GM12878 (cell line): ENCODE measurements around the gene IRX5.

Source experiments
- BCL11A ChIP-seq: IDR thresholded peaks from 2 replicates; pipeline ENCODE4 v1.6.1; 2011; ENCODE audit warnings: low read depth, low read length
- BHLHE40 ChIP-seq, 2 experiments: fragments of 450-650 bp in 1 of 2; IDR thresholded peaks; 2 replicates each; pipeline ENCODE4 v1.6.1; 2011 to 2017; ENCODE audit warnings: low read depth in 2 of 2, borderline replicate concordance in 1 of 2, improper control_type of control experiment in 1 of 2, low read length in 1 of 2, mild to moderate bottlenecking in 1 of 2
- CEBPB ChIP-seq, 2 experiments: fragments of 150-350 bp in 1 of 2; IDR thresholded peaks; 2 replicates each; pipeline ENCODE4 v1.6.1; 2012 to 2014; ENCODE audit warnings: low read depth in 2 of 2, low read length in 2 of 2, borderline replicate concordance in 1 of 2, inconsistent platforms in 1 of 2
- CHD2 ChIP-seq: IDR thresholded peaks from 2 replicates; pipeline ENCODE4 v1.6.1; 2011; ENCODE audit warnings: low read depth, low read length, improper control_type of control experiment, borderline replicate concordance
- EED ChIP-seq: sonication (generic); IDR thresholded peaks from 2 replicates; pipeline ENCODE4 v1.6.1; 2016; ENCODE audit warnings: antibody characterized with exemption, low read depth
- EP300 ChIP-seq, 2 experiments: fragments of 150-350 bp in 1 of 2; IDR thresholded peaks; 2 replicates each; pipeline ENCODE4 v1.6.1; 2011 to 2012; ENCODE audit warnings: low read depth in 2 of 2, low read length in 2 of 2, borderline replicate concordance in 1 of 2, improper control_type of control experiment in 1 of 2, inconsistent platforms in 1 of 2; ENCODE audit not compliant: control insufficient read depth in 1 of 2
- JUND ChIP-seq: IDR thresholded peaks from 2 replicates; pipeline ENCODE4 v1.6.1; 2012; ENCODE audit warnings: low read depth, mild to moderate bottlenecking, low read length, improper control_type of control experiment, moderate library complexity
- POLR2A ChIP-seq: IDR thresholded peaks from 2 replicates; pipeline ENCODE4 v1.6.1; 2011; ENCODE audit warnings: low read depth, mild to moderate bottlenecking, low read length
- POLR2AphosphoS5 ChIP-seq: IDR thresholded peaks from 2 replicates; pipeline ENCODE4 v1.6.1; 2011; ENCODE audit warnings: mild to moderate bottlenecking, low read length, inconsistent platforms
- SREBF2 ChIP-seq: IDR thresholded peaks from 2 replicates; pipeline ENCODE4 v1.6.1; 2012; ENCODE audit warnings: mild to moderate bottlenecking, low read length
- TAF1 ChIP-seq: IDR thresholded peaks from 2 replicates; pipeline ENCODE4 v1.6.1; 2011; ENCODE audit warnings: mild to moderate bottlenecking, low read depth, low read length, borderline replicate concordance
- TF ChIP-seq, protein P1 (sequence below), 3 experiments: IDR thresholded peaks in 2 of 3; conservative IDR thresholded peaks in 1 of 3; 2 replicates each; pipeline ENCODE4 v1.5.1; 2011; ENCODE audit warnings: low read depth in 3 of 3, low read length in 3 of 3, mild to moderate bottlenecking in 3 of 3, control low read depth in 2 of 3, moderate library complexity in 2 of 3, inconsistent platforms in 1 of 3, mixed read lengths in 1 of 3; ENCODE audit not compliant: control insufficient read depth in 2 of 3, insufficient read depth in 1 of 3; ENCODE audit errors: extremely low read depth in 1 of 3
- TF ChIP-seq, protein P2 (sequence below): IDR thresholded peaks from 2 replicates; pipeline ENCODE4 v1.6.1; 2012; ENCODE audit warnings: mild to moderate bottlenecking, low read depth, low read length
- TF ChIP-seq, protein P3 (sequence below): IDR thresholded peaks from 2 replicates; pipeline ENCODE4 v1.6.1; 2012; ENCODE audit warnings: low read depth, low read length, improper control_type of control experiment

- TF ChIP-seq, protein P1, sequence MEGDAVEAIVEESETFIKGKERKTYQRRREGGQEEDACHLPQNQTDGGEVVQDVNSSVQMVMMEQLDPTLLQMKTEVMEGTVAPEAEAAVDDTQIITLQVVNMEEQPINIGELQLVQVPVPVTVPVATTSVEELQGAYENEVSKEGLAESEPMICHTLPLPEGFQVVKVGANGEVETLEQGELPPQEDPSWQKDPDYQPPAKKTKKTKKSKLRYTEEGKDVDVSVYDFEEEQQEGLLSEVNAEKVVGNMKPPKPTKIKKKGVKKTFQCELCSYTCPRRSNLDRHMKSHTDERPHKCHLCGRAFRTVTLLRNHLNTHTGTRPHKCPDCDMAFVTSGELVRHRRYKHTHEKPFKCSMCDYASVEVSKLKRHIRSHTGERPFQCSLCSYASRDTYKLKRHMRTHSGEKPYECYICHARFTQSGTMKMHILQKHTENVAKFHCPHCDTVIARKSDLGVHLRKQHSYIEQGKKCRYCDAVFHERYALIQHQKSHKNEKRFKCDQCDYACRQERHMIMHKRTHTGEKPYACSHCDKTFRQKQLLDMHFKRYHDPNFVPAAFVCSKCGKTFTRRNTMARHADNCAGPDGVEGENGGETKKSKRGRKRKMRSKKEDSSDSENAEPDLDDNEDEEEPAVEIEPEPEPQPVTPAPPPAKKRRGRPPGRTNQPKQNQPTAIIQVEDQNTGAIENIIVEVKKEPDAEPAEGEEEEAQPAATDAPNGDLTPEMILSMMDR (IDR thresholded peaks at IDR 0.05 in 2 of 3, conservative IDR thresholded peaks at IDR 0.05 in 1 of 3; ENCODE audit: control insufficient read depth in 2 of 3, extremely low read depth in 1 of 3, insufficient read depth in 1 of 3, low read depth in 3 of 3, low read length in 3 of 3) = no peak
- TF ChIP-seq POLR2AphosphoS5 = no peak
- TF ChIP-seq CHD2 = no peak
- TF ChIP-seq CEBPB (IDR thresholded peaks at IDR 0.05; ENCODE audit: borderline replicate concordance in 1 of 2, low read depth in 2 of 2, low read length in 2 of 2) = no peak
- TF ChIP-seq BHLHE40 (IDR thresholded peaks at IDR 0.05; ENCODE audit: borderline replicate concordance in 1 of 2, low read depth in 2 of 2, low read length in 1 of 2) = no peak
- TF ChIP-seq POLR2A = no peak
- TF ChIP-seq, protein P2, sequence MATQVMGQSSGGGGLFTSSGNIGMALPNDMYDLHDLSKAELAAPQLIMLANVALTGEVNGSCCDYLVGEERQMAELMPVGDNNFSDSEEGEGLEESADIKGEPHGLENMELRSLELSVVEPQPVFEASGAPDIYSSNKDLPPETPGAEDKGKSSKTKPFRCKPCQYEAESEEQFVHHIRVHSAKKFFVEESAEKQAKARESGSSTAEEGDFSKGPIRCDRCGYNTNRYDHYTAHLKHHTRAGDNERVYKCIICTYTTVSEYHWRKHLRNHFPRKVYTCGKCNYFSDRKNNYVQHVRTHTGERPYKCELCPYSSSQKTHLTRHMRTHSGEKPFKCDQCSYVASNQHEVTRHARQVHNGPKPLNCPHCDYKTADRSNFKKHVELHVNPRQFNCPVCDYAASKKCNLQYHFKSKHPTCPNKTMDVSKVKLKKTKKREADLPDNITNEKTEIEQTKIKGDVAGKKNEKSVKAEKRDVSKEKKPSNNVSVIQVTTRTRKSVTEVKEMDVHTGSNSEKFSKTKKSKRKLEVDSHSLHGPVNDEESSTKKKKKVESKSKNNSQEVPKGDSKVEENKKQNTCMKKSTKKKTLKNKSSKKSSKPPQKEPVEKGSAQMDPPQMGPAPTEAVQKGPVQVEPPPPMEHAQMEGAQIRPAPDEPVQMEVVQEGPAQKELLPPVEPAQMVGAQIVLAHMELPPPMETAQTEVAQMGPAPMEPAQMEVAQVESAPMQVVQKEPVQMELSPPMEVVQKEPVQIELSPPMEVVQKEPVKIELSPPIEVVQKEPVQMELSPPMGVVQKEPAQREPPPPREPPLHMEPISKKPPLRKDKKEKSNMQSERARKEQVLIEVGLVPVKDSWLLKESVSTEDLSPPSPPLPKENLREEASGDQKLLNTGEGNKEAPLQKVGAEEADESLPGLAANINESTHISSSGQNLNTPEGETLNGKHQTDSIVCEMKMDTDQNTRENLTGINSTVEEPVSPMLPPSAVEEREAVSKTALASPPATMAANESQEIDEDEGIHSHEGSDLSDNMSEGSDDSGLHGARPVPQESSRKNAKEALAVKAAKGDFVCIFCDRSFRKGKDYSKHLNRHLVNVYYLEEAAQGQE = no peak
- TF ChIP-seq EP300 (IDR thresholded peaks at IDR 0.05; ENCODE audit: borderline replicate concordance in 1 of 2, control insufficient read depth in 1 of 2, low read depth in 2 of 2, low read length in 2 of 2) = no peak
- TF ChIP-seq, protein P3, sequence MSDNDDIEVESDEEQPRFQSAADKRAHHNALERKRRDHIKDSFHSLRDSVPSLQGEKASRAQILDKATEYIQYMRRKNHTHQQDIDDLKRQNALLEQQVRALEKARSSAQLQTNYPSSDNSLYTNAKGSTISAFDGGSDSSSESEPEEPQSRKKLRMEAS = no peak
- no peak for TF ChIP-seq EED
- TF ChIP-seq JUND = no peak
- no peak for TF ChIP-seq TAF1
- TF ChIP-seq SREBF2 = no peak
- no peak for TF ChIP-seq BCL11A
Observed at GRCh38 chr16:54938212-54939028, 7.8 kb downstream of the IRX5 start.
